ENCODE results near the gene SMOC2. TPM values are rescaled to one million over a fixed set of nuclear protein-coding genes. Genes with fewer than 3 reads are reported as not detected.

SMOC2 gene
- total RNA-seq, 1 donor from 2014 or later: 0.53 TPM

DNA sequence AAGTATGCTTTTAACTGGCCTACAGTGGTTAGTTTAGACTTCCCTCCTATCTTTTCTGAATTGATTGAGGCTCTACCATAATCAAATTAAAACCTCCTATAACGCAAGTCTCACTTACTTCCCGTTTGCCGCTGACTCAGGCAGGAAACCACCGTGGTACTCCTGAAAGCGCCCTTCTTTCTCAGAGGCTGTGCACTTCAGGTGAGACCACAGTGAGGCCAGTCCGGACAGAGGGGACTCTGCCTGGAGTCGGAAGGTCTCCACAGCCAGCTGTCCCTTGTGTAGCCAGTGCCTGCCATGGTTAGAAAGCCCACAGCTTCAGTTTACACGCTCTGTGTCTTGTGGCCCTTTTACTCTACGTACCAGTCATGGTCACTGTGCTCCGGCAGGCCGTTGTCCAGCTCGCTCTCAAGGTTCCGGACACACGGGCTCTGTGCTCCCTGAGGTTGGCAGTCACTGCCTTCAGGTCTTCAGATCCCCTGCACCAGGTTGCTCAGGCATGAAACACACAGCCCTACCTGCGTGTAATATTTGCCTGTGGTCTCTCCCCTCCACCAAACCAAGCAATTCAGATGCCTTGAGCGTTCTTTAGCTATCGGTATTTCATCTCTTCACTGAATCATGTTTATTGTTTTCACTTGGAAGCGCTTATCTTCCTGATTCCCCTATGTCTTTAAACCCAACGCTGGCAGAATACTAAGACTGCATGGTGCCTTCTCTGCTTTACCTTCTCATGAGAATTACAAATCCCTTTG is 178.8 kb downstream of the SMOC2 start:
- Histone ChIP-seq H3K27me3 (ENCODE audit: control insufficient read depth, insufficient read depth, low read length) (no peaks in the 10 kb centered on the region), H3K36me3 (ENCODE audit: control insufficient read depth, insufficient read depth, low read length) (no peaks in the 10 kb centered on the region), H3K4me3 (ENCODE audit: low read depth, low read length) (no peak overlapping the region)
- DNase-seq (ENCODE audit: low read depth) (peak; percentile 15), FAIRE-seq (no peak)
- TF ChIP-seq CTCF (IDR thresholded peaks at IDR 0.05; ENCODE audit: insufficient read depth, low read length, severe bottlenecking): no peak

- H3K4me3 ChIP-seq (ENCODE audit: low read depth, low read length): no peak overlapping the region
- H3K36me3 ChIP-seq (ENCODE audit: control insufficient read depth, insufficient read depth, low read length): no peaks in the 10 kb centered on the region
- FAIRE-seq (no peak), DNase-seq (ENCODE audit: low read depth) (no peak)
- TF ChIP-seq CTCF (IDR thresholded peaks at IDR 0.05; ENCODE audit: insufficient read depth, low read length, severe bottlenecking): no peak
- no peaks in the 10 kb centered on the region for H3K27me3 ChIP-seq (ENCODE audit: control insufficient read depth, insufficient read depth, low read length)
Measured at GRCh38 chr6:168620578-168620977, 179.6 kb downstream of the SMOC2 start.

- H3K27me3 ChIP-seq (ENCODE audit: control insufficient read depth, insufficient read depth, low read length): no peaks in the 10 kb centered on the region
- DNase-seq (ENCODE audit: low read depth) (no peak), FAIRE-seq (no peak)
- no peak overlapping the region for H3K4me3 ChIP-seq (ENCODE audit: low read depth, low read length)
- no peaks in the 10 kb centered on the region for H3K36me3 ChIP-seq (ENCODE audit: control insufficient read depth, insufficient read depth, low read length)
- TF ChIP-seq CTCF (IDR thresholded peaks at IDR 0.05; ENCODE audit: insufficient read depth, low read length, severe bottlenecking): no peak
Measured at GRCh38 chr6:168623736-168624135, 182.8 kb downstream of the SMOC2 start.

GRCh38 chr6:168624540-168624939 is 183.6 kb downstream of the SMOC2 start:
- no peak overlapping the region for H3K4me3 ChIP-seq (ENCODE audit: low read depth, low read length)
- no peaks in the 10 kb centered on the region for H3K27me3 ChIP-seq (ENCODE audit: control insufficient read depth, insufficient read depth, low read length)
- no peak for DNase-seq (ENCODE audit: low read depth)
- no peaks in the 10 kb centered on the region for H3K36me3 ChIP-seq (ENCODE audit: control insufficient read depth, insufficient read depth, low read length)
- no peak for TF ChIP-seq CTCF (IDR thresholded peaks at IDR 0.05; ENCODE audit: insufficient read depth, low read length, severe bottlenecking)
- peak; percentile 43 for FAIRE-seq

DNA sequence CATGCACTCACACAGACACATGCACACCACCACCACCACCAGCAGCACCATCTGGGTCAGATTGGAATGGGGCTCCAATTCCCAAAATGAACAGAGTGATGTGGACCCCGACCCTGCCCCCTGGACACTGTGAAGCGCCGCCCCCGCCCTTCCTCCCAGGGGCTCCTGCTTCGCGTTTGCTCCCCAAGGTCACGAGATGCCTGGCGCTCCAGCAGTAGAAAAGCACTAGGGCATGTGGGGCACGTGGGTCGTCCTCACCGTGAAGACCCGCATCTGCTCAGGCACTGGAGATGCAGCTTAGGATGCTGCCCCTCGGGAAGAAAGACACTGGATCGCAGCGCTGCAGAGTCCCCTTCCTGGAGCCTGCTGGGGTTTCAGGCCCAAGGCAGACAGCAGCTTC is 184.0 kb downstream of the SMOC2 start:
- H3K36me3 ChIP-seq (ENCODE audit: control insufficient read depth, insufficient read depth, low read length): no peaks in the 10 kb centered on the region
- no peak overlapping the region for H3K4me3 ChIP-seq (ENCODE audit: low read depth, low read length)
- no peaks in the 10 kb centered on the region for H3K27me3 ChIP-seq (ENCODE audit: control insufficient read depth, insufficient read depth, low read length)
- DNase-seq (ENCODE audit: low read depth) (no peak), FAIRE-seq (no peak)
- TF ChIP-seq CTCF (IDR thresholded peaks at IDR 0.05; ENCODE audit: insufficient read depth, low read length, severe bottlenecking): no peak

- DNase-seq (ENCODE audit: low read depth): no peak
- no peak for TF ChIP-seq CTCF (IDR thresholded peaks at IDR 0.05; ENCODE audit: insufficient read depth, low read length, severe bottlenecking)
- no peak for FAIRE-seq
- H3K27me3 ChIP-seq (ENCODE audit: control insufficient read depth, insufficient read depth, low read length): no peaks in the 10 kb centered on the region
- no peak overlapping the region for H3K4me3 ChIP-seq (ENCODE audit: low read depth, low read length)
- H3K36me3 ChIP-seq (ENCODE audit: control insufficient read depth, insufficient read depth, low read length): no peaks in the 10 kb centered on the region
Measured at GRCh38 chr6:168625602-168626001, 184.6 kb downstream of the SMOC2 start.
